Sigmoid colon (tissue), 7 donors: ENCODE data around the gene MYO15A. TPM values are rescaled to one million over a fixed set of nuclear protein-coding genes. Genes with fewer than 3 reads are reported as not detected.

Source experiments
- DNase-seq: peaks from one replicate; pipeline ENCODE4 v3.0.0-alpha.2; 2019
- H3K27ac ChIP-seq, 4 donors: fragments of 200-600 bp; sonication (generic); one replicate each; pipeline ENCODE4 v1.5.1; 2016 to 2019; ENCODE audit warnings: mild to moderate bottlenecking in 1 of 4
- H3K27me3 ChIP-seq, 3 donors: fragments of 200-600 bp; sonication (generic); one replicate each; pipeline ENCODE4 v1.5.1; 2019; ENCODE audit warnings: mild to moderate bottlenecking in 1 of 3
- H3K36me3 ChIP-seq, 4 donors: fragments of 200-600 bp; sonication (generic); one replicate each; pipeline ENCODE4 v1.5.1; 2016 to 2019
- H3K4me1 ChIP-seq, 4 donors: fragments of 200-600 bp; sonication (generic); one replicate each; pipeline ENCODE4 v1.5.1; 2017 to 2019
- H3K4me3 ChIP-seq, 4 donors: fragments of 200-600 bp; sonication (generic); one replicate each; pipeline ENCODE4 v1.5.1; 2017 to 2019; ENCODE audit warnings: mild to moderate bottlenecking in 2 of 4, moderate library complexity in 1 of 4
- H3K9me3 ChIP-seq, 4 donors: fragments of 200-600 bp in 3 of 4; sonication (generic) in 3 of 4; one replicate each; pipeline versions ENCODE4 v1.5.1 to v1.6.1; 2013 to 2019
- EP300 ChIP-seq, 4 donors: sonication (generic); formaldehyde crosslinking; IDR thresholded peaks; one replicate each; pipeline ENCODE4 v1.6.1; 2017; ENCODE audit warnings: antibody characterized with exemption in 4 of 4
- POLR2A ChIP-seq, 2 donors: fragments of 450-650 bp; IDR thresholded peaks; one replicate each; pipeline ENCODE4 v1.6.1; 2016; ENCODE audit warnings: antibody characterized with exemption in 2 of 2, mild to moderate bottlenecking in 2 of 2, moderate library complexity in 2 of 2
- POLR2AphosphoS5 ChIP-seq, 4 donors: sonication (generic); formaldehyde crosslinking; IDR thresholded peaks; one replicate each; pipeline ENCODE4 v1.6.1; 2017; ENCODE audit warnings: antibody characterized with exemption in 4 of 4
- WGBS, 2 donors: extraction: QIAGEN DNeasy Blood & Tissue Kit; methylation state at CpG; one replicate each; pipeline ENCODE4 v1.1.7; 2013; 5-methylcytosine and 5-hydroxymethylcytosine counted together
- intact Hi-C: fragments of 100-400 bp; cut with DNase I; formaldehyde crosslinking; loops from one replicate; pipeline ENCODE4 v1.15.1; 2023
- polyA plus RNA-seq, 3 donors: library from polyadenylated mRNA; stranded (reverse); fragments of 200-250 nt; gene quantifications; one replicate each; pipeline ENCODE4 v1.2.3, GENCODE V29; 2013
- total RNA-seq, 4 donors: library from RNA; depleted of rRNA; stranded (reverse); fragments of >200 nt; gene quantifications; one replicate each; pipeline ENCODE4 v1.1.0, GENCODE V29; 2016
- TF ChIP-seq, protein P1 (sequence below), 4 experiments: fragments of 450-650 bp in 3 of 4; fragments of 200-600 bp in 1 of 4; IDR thresholded peaks; one replicate each; pipeline ENCODE4 v1.5.1; 2016 to 2019; ENCODE audit warnings: antibody characterized with exemption in 4 of 4, mild to moderate bottlenecking in 3 of 4, moderate library complexity in 2 of 4
- donor health status: healthy with polysubstance abuse.
- donor health status: Bipolar disorder and iron deficiency.
- donor health status: healthy.

The MYO15A gene
- total and polyA plus RNA-seq, 7 donors, result 0.60 to 3.6 (median 0.72) TPM; not detected in 1

DNA sequence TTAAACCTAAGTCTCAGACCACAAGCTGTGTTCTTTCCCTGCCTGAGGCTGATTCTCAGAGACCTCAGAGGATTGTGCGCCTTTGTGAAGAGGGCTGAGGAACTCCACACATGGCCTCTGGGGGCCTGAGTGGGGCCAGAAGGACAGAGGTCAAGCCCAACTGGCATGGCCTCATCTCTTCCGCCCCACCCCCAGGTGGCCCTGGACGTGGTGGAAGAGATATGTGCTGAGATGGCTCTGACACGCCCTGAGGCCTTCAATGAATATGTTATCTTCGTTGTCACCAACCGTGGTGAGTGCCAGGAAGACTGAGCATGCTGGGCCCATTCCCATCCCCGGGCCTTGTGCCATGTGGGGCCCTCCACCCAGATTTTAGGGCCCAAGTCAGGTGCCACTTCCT lies 55.0 kb downstream of the MYO15A start:
- TF ChIP-seq POLR2AphosphoS5 (IDR thresholded peaks at IDR 0.05), result no peak
- TF ChIP-seq POLR2A (IDR thresholded peaks at IDR 0.05), result no peak
- TF ChIP-seq, protein P1, sequence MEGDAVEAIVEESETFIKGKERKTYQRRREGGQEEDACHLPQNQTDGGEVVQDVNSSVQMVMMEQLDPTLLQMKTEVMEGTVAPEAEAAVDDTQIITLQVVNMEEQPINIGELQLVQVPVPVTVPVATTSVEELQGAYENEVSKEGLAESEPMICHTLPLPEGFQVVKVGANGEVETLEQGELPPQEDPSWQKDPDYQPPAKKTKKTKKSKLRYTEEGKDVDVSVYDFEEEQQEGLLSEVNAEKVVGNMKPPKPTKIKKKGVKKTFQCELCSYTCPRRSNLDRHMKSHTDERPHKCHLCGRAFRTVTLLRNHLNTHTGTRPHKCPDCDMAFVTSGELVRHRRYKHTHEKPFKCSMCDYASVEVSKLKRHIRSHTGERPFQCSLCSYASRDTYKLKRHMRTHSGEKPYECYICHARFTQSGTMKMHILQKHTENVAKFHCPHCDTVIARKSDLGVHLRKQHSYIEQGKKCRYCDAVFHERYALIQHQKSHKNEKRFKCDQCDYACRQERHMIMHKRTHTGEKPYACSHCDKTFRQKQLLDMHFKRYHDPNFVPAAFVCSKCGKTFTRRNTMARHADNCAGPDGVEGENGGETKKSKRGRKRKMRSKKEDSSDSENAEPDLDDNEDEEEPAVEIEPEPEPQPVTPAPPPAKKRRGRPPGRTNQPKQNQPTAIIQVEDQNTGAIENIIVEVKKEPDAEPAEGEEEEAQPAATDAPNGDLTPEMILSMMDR (IDR thresholded peaks at IDR 0.05), result no peak
- TF ChIP-seq EP300 (IDR thresholded peaks at IDR 0.05), result no peak
- Histone ChIP-seq H3K4me1 (peaks cover 0 to 5% (median 3%) of the 10 kb centered on the region in 4 donors), H3K27ac (no peak overlapping the region), H3K36me3 (no peaks in the 10 kb centered on the region), H3K27me3 (no peaks in the 10 kb centered on the region), H3K9me3 (no peaks in the 10 kb centered on the region), H3K4me3 (no peak overlapping the region)
- intact Hi-C loops, result no loop called here
- DNase-seq, result no peak
- 54 to 81% methylated on average over 7 of the region's 7 CpGs for WGBS, 2 donors

DNA sequence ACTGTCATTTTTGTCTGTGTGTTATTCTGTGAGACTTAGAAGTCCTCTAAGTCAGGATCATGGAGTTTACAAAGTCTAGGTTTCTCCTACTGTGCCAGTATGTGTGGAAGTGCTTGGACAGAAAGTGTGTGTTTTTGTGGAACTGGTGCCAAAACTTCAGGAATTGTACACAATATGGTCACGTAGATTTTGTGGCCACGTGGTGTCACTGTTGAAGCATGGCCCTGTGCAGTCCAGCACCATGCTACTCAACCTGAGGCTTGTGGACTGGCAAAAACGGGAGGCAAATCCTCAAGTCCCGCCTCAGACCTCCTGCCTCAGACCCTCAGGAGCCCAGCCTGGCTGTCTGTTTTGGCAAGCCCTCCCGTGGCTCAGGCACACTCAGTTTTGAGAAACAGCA lies 58.3 kb downstream of the MYO15A start:
- no peaks in the 10 kb centered on the region for H3K4me1 ChIP-seq

DNA sequence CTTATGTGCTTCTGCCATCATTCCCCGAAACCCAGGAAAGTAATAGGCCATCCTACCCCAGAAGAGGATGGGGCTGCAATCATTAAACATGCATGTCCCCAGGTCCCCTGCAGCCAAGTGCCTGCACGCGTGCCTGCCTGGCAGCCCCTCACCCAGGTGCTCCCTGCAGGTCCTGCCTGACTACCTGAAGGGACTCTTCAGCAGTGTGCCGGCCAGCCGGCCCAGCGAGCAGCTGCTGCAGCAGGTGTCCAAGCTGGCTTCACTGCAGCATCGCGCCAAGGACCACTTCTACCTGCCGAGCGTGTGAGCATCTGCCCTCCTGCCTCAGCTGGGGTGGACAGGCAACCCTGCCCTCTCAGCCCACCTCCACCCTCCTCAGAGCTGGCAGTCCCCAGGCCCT lies 58.9 kb downstream of the MYO15A start:
- intact Hi-C loops, result no loop called here
- H3K4me1 ChIP-seq, result no peaks in the 10 kb centered on the region
- DNase-seq, result no peak
- no peak overlapping the region for H3K4me3 ChIP-seq
- H3K27ac ChIP-seq, result no peak overlapping the region
- H3K36me3 ChIP-seq, result no peaks in the 10 kb centered on the region
- H3K27me3 ChIP-seq, result no peaks in the 10 kb centered on the region
- TF ChIP-seq EP300 (IDR thresholded peaks at IDR 0.05), result no peak
- TF ChIP-seq, protein P1 (IDR thresholded peaks at IDR 0.05), result no peak
- no peak for TF ChIP-seq POLR2A (IDR thresholded peaks at IDR 0.05)
- TF ChIP-seq POLR2AphosphoS5 (IDR thresholded peaks at IDR 0.05), result no peak
- WGBS, 2 donors, result 91 to 96% methylated on average over 10 of the region's 10 CpGs
- no peaks in the 10 kb centered on the region for H3K9me3 ChIP-seq

More for the DNA sequence above, 58.3 kb downstream of the MYO15A start:
- no peaks in the 10 kb centered on the region for H3K36me3 ChIP-seq
- WGBS, 2 donors, result 65 to 76% methylated on average over 5 of the region's 5 CpGs
- H3K27ac ChIP-seq, result no peak overlapping the region
- DNase-seq, result no peak
- TF ChIP-seq POLR2AphosphoS5 (IDR thresholded peaks at IDR 0.05), result no peak
- no peak for TF ChIP-seq POLR2A (IDR thresholded peaks at IDR 0.05)
- no peak for TF ChIP-seq EP300 (IDR thresholded peaks at IDR 0.05)
- TF ChIP-seq, protein P1 (IDR thresholded peaks at IDR 0.05), result no peak
- H3K9me3 ChIP-seq, result no peaks in the 10 kb centered on the region
- no peaks in the 10 kb centered on the region for H3K27me3 ChIP-seq
- H3K4me3 ChIP-seq, result no peak overlapping the region
- intact Hi-C loops, result no loop called here

DNA sequence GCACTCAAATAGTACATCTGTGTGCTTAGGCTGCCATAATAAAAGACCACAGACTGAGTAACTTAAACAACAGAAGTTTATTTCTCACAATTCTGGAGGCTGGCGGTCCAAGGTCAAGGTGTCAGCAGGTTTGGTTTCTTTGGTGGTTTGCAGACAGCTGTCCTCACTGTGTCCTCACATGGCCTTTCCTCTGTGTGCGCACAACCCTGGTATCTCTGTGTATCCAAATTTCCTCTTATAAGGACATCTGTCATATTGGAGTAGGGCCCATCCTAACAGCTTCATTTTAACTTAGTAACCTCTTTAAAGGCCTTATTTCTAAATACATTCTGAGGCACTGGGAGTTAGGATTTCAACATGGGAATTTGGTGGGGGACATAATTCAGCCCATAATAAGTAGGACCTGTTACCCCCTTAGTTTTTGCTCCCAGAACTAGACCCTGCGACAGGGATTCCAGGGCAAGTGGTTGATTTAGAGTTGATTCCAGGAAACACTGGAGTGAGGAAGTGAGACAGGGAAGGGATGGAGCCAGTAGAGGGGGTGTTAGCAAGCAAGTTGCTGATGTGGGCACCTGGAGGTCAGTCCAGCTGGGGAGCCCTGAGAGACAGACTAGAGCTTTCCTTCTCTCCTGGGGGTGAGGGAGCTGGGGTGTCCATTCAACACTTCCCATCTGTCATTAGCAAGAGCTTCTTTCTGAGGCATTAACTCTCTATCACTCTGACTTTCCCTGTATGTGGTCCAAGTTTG lies 64.1 kb downstream of the MYO15A start:
- Histone ChIP-seq H3K9me3 (no peaks in the 10 kb centered on the region), H3K4me3 (no peak overlapping the region), H3K36me3 (no peaks in the 10 kb centered on the region), H3K4me1 (no peaks in the 10 kb centered on the region), H3K27ac (no peak overlapping the region), H3K27me3 (no peaks in the 10 kb centered on the region)
- DNase-seq, result no peak
- TF ChIP-seq EP300 (IDR thresholded peaks at IDR 0.05), result no peak
- TF ChIP-seq POLR2A (IDR thresholded peaks at IDR 0.05), result no peak
- TF ChIP-seq, protein P1 (IDR thresholded peaks at IDR 0.05), result no peak
- TF ChIP-seq POLR2AphosphoS5 (IDR thresholded peaks at IDR 0.05), result no peak
- 76% methylated on average over 3 of the region's 3 CpGs for WGBS, 2 donors
- intact Hi-C loops, result no loop called here

DNA sequence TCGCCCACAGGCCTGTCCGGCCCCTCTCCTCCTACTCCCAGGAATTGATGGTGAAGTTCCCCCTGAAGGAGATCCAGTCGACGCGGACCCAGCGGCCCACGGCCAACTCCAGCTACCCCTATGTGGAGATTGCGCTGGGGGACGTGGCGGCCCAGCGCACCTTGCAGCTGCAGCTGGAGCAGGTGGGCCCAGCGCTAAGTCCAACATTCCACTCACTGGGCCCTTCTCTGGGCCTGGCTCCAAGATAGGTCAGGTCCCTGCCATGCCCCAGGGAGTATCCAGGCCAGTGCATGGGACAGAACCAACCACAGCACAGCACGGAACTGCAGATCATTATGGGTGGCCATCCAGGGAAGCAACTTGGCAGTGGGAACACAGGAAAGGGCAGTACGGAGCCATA lies 65.2 kb downstream of the MYO15A start:
- no peak for DNase-seq
- Histone ChIP-seq H3K27ac (no peak overlapping the region), H3K4me3 (no peak overlapping the region), H3K9me3 (no peaks in the 10 kb centered on the region), H3K36me3 (no peaks in the 10 kb centered on the region), H3K4me1 (no peaks in the 10 kb centered on the region), H3K27me3 (no peaks in the 10 kb centered on the region)
- TF ChIP-seq POLR2AphosphoS5 (IDR thresholded peaks at IDR 0.05) (no peak), EP300 (IDR thresholded peaks at IDR 0.05) (no peak), POLR2A (IDR thresholded peaks at IDR 0.05) (no peak)
- TF ChIP-seq, protein P1 (IDR thresholded peaks at IDR 0.05), result no peak
- WGBS, 2 donors, result 96 to 98% methylated on average over 14 of the region's 14 CpGs
- intact Hi-C loops, result no loop called here
